ENCODE results near the gene FURIN.

DNA sequence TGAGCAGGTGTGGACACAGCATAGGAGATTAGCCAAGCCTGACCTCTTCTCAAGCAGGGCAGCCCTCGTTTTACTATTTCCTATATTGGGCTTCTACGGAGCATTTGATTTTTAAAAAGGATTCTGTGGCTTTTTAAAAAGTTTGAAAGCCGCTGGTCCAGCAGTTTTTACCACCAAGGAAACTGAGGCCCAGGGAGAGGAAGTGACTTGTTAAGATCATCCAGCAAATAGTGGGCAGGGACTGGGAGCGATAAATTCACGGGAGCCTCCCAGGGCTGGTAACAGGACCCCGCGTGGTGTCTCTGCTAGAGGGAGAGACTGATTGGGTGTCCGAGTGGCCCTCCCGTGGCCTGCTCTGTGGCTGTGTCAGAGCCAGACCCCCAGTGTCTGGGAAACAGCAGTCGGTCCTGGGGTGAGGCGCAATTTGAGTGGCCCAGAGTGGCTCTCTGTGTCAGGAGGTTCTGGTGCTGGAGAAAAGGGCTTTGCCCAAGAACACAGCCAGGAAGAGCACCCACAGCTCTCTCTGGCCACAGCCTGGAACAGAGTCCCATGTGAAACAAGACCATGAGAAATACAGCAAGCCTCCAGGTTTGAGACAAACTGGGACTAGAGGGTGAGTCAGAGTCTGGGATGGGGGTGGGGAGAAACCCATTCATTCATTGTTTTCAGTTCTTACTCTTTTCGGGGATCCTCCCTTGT is 4.2 kb downstream of the FURIN start:
- TF ChIP-seq CTCF (IDR thresholded peaks at IDR 0.05; ENCODE audit: poor library complexity) (no peak), EZH2 (IDR thresholded peaks at IDR 0.05; ENCODE audit: borderline replicate concordance) (no peak)
